Measurements from ENCODE around the gene TSHZ3.
A peak's percentile ranks its signal among the peaks of the same experiment; 100 is the strongest.

TSHZ3 gene

GRCh38 chr19:31315652-31316051 is 33.6 kb downstream of the TSHZ3 start:
- no peak for DNase-seq (ENCODE audit: low read depth in 4 of 4, low spot score in 1 of 4)

DNA sequence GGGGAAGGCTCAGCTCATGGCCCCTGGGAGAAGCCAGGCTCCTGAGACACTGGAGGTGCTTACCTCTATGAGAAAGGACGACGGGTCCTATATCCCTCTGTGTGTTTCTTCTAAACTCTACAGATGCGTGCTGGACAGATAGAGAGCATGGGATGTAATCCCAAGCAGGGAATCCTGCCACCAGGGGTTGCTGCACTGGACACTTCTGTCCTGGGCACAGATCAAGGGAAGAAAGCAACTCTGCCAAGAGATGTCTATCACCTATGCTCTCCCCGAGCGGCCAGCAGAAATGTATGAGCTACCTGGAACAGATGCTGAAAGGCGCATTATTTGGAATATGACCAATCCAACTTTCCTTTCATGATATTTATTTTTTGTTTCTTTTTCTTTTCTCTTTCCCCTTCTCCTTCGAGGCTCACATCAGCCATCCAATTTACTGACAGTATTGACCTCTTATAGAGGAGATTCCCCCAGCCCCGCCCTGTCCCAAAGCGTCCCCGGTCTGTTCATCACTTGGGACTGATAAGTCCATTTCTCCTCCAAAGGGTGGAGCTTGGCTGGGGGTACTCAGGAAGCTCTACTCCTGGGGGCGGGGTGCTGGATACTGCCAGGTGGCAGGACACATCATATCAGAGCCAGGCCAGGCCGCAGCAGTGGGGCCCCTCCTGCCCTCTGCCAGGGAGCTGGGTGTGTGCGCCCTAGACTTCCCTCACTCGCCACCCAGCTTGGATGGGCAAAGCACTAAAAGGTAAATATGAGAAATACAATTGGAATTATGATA is 34.2 kb downstream of the TSHZ3 start:
- no peak for DNase-seq (ENCODE audit: low read depth in 4 of 4, low spot score in 1 of 4)

DNA sequence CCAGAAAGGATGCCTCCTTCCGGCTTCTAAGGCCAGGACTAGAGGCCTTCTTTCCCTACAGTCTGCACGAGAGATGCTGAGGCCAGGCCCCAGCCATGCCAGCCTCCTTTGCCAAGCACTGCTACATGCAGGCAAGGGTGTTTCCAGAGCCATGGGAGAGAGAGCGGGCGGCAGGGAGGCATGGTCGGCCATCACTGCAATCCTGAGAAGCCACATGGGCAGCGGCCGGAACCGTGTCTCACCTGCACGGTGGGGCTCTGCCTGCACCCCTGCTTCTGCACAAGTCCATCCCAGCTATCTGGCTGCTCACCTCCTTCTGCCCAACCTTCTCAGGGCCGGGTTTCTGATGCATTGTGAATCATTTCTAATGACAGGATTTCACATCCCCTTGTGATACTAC is 35.1 kb downstream of the TSHZ3 start:
- DNase-seq (ENCODE audit: low read depth in 4 of 4, low spot score in 1 of 4) = no peak

DNA sequence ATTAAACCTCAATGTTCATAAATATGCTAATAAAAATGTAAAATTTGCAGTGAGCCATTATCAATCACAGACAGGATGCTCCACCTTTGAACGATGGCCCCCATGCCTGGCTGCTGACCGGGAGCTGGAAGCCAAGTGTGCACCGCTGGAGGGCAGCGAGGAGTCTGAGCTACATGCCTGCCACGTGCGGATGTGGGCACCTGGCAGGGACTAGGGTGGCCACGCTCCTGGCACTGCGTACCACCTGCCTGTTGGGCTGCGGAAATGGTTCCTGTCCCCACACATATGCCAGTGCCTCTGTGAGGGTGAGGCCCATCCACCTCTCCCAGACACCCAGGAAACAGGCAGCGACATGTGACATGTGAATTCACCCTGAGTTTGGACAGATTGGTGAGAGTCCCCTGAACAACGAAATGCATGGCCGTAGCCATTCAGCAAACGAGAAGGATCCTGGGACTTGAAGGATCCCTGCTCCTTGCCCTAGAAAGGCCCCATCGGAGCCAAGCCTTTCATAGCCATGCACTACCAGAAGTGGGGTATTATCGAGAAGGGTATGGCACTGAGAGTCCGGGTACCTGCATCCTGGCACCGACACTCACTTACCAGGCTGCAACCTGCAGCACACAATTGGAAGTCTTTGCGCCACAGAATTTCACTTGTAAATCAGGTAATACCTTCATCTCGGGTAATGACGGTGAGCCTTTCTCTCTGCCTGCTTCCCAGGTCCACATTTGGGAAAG is 35.8 kb downstream of the TSHZ3 start:
- no peak for DNase-seq (ENCODE audit: low read depth in 4 of 4, low spot score in 1 of 4)

- DNase-seq (ENCODE audit: low read depth in 4 of 4, low spot score in 1 of 4) = no peak
Observed at GRCh38 chr19:31312677-31313244, 36.5 kb downstream of the TSHZ3 start.

DNA sequence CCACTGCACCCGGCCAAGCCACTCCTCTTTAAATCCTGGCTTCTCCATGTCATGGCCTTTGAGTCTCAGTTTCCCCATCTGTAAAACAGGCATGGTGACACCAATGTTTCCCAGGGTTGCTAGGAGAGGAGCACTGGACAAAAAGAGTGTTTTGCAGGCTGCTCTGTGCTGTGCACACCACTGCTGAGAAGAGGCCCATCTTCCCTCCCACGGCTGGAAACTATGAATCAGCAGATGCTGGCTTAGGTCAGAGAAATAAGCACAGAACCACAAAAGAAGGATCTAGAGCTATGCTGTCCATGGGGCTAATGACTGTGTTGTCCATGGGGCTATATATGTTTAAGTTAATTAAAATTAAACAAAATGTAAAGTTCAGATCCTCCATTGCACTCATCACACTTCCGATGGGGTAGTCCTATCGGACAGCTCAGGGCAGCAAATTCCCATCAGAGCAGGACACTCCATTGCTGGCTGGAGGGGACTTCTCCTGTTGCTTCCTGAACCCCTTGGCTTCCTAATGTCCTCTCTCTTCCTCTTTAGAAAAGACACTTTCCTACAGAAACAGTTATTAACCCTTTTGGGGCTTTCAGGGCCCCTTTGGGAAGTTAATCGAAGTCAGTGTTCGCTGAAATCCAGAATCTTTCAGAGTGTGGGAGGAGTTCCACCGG is 37.1 kb downstream of the TSHZ3 start:
- DNase-seq (ENCODE audit: low read depth in 4 of 4, low spot score in 1 of 4) = peak in 2 of 4 experiments; percentile 11 to 23

- no peak for DNase-seq (ENCODE audit: low read depth in 4 of 4, low spot score in 1 of 4)
Observed at GRCh38 chr19:31310432-31311133, 38.7 kb downstream of the TSHZ3 start.

DNA sequence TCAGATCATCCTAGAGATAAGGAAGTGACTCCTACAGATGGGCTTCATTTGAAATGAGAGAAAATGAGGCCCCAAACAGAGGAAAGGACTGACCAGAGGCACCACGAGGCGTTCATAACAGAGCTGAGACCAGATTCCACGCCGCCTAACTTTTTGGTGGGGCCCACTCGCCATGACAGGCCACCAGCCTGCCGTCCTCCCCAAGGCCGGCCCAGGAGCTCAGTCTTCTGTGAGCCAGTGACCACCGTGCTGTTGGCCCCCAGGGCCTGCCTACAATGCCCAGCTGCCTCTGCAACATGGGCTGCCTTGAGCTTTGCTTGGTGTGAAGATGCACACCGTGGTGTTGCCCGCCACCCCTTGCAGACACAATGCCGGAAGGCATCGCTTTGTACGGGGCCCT is 40.5 kb downstream of the TSHZ3 start:
- no peak for DNase-seq (ENCODE audit: low read depth in 4 of 4, low spot score in 1 of 4)

- no peak for DNase-seq (ENCODE audit: low read depth in 4 of 4, low spot score in 1 of 4)
Observed at GRCh38 chr19:31307071-31307669, 42.1 kb downstream of the TSHZ3 start.

DNA sequence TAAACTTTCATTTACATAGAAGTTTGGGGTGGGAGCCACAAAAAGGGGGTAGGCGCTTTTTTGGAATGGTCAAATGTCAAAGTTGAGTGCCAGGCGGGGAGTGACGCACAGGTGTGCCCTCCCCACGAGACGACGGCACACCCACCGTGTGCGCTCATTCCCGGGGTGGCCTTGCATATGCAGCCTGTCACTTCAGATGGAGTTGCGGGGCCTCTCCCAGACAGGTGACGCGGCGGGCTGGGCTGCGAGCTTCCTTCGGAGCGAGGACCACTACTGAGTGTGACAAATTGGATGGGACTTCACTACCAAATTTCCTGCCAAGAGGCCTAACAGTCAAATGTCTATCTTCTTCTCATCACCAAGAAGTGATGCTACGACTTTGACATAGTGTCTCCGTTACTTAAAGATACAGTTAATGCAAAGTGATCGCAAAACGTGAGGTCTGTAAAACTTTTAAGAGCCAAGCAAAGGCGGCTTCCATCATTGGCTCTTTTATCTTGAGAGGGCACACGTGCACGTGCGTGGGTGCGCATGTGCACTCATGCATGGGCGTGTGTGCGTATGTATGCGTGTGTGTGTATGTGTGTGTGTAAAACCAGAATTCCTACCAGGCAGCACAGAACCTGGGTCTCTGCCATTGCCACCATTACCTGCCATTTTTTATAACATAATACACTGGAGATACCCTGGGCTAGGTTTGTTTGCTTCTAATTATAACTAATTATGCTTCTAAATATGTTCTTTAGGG is 43.1 kb downstream of the TSHZ3 start:
- DNase-seq (ENCODE audit: low read depth in 4 of 4, low spot score in 1 of 4) = no peak

DNA sequence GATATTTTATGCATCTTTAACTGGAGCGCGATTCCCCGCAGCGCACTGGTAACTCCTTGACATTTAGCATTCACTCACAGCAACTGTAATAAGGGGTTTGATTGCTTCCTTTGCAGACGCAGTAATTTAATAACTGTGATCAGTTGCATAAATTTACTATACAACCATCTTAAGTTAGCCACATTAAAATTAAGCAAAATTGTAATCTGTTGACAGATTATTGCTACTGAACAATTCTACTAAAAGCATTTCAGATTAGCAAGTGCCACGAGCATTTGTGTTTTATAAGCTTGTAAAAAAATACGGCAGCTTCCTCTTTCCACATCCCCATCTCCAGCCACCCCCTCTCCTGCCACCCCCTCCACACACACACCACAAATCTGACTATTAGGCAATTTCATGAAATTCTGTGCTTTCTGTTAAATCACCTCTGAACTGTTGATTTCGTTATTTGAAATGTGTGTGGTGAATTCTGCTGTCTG is 44.4 kb downstream of the TSHZ3 start:
- no peak for DNase-seq (ENCODE audit: low read depth in 4 of 4, low spot score in 1 of 4)

DNA sequence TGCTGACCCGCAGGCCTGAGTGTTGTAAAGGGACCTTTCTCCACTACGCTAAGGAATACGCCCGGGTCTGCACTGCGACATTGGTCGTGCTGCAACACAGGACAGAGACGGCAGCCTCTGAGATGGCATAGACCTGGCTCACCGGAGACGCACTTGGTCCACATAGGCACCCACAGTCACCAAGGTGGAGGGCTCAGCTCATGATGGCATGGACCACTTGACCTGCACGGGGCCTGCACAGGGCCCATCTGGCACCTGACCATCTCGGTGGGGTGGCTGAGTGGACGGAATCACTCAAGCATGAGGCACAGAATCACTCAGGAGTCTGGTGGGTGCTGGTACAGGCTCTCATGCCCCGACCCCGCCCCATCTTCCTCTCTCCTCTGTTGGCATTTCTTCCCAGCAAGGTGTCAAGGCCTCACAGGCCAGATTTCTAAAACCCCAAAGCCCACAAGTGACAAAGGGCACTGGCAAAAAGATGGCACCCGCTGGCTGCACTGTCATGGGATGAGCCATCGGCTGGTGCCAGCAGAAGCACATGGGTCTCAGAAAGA is 45.9 kb downstream of the TSHZ3 start:
- no peak for DNase-seq (ENCODE audit: low read depth in 4 of 4, low spot score in 1 of 4)

- no peak for DNase-seq (ENCODE audit: low read depth in 4 of 4, low spot score in 1 of 4)
Observed at GRCh38 chr19:31301306-31301980, 47.8 kb downstream of the TSHZ3 start.

DNA sequence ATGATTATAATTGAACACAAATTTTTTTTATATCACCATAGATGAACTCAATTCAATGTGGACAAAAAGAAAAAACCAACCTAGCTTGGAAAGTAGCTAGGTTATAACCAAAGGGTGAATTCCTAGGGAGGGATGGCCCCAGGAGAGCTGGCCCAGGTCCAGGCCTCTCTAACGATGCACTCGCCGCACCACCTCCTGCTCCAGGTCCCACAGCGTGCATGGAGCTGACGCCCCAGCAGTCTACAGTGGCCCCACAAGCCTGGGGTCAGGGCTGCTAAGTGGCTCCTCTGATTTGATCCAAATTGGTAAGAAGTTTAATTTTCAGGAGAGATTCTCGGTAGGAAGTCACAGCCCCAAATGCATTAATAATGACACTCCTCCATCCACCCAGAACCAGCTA is 48.8 kb downstream of the TSHZ3 start:
- DNase-seq (ENCODE audit: low read depth in 4 of 4, low spot score in 1 of 4) = no peak

DNA sequence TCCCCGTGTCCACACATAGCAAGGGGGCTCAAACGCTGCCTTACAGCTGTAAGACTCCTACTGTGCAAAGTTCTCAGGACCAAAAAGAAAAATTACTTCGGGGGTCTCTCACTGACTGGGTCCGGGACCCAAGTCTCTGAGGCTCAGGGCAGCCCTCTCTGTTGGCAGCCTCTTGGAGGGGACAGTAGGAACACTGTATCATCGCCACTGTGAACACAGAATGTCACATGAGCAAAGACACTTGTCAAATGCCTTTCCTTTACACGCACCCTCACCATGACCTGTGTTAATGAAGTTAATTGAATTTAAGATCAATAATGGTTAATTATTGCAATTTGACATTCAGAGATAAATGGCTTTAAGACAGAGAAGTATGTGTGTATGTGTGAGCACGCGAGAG is 49.6 kb downstream of the TSHZ3 start:
- DNase-seq (ENCODE audit: low read depth in 4 of 4, low spot score in 1 of 4) = no peak

DNA sequence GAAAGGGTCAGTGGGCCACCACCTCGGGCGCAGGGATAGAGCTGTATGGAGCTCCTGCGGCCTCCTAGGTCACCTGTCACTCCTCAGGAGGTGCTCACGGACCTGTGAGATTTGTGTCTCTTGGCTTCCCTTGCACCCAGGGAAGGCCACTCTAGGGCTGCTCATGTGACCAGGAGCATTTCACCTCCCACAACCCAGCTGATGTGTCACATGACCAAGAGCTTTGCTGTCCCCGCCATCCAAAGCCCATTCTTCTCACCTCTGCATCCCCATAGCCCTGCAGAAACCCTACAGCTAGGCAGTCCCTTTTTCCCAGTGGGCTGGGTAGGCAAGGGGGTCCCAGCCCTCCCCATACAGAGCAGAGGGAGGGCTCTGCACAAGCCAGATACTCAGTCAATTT is 51.2 kb downstream of the TSHZ3 start:
- no peak for DNase-seq (ENCODE audit: low read depth in 4 of 4, low spot score in 1 of 4)

- DNase-seq (ENCODE audit: low read depth in 4 of 4, low spot score in 1 of 4) = no peak
Observed at GRCh38 chr19:31296741-31297390, 52.4 kb downstream of the TSHZ3 start.

- DNase-seq (ENCODE audit: low read depth in 4 of 4, low spot score in 1 of 4) = no peak
Observed at GRCh38 chr19:31294189-31294588, 55.0 kb downstream of the TSHZ3 start.

Measured in stimulated activated CD4-positive, alpha-beta T cell treated with anti-CD3 and anti-CD28 coated beads, Interleukin-1b, Interleukin-23, amount 100 ng/mL, for 24 hours (primary cell).